Effector memory CD4-positive, alpha-beta T cell (primary cell): Measurements from ENCODE around the gene FRMPD4.

Source experiments
- DNase-seq, 3 donors: peaks; one replicate each; pipeline ENCODE4 v3.0.0-alpha.2; 2020
- H3K27ac ChIP-seq: 2 replicates; pipeline ENCODE4 v1.7.0; 2013; ENCODE audit warnings: mild to moderate bottlenecking, low read length, moderate library complexity; ENCODE audit not compliant: insufficient read depth, poor library complexity, severe bottlenecking
- H3K27me3 ChIP-seq: replicated peaks from 2 replicates; pipeline ENCODE4 v1.7.0; 2013; ENCODE audit warnings: mild to moderate bottlenecking, low read length; ENCODE audit not compliant: insufficient read depth, control insufficient read depth, poor library complexity, severe bottlenecking
- H3K36me3 ChIP-seq: 2 replicates; pipeline ENCODE4 v1.7.0; 2013; ENCODE audit warnings: mild to moderate bottlenecking, low read length, moderate library complexity; ENCODE audit not compliant: control insufficient read depth, insufficient read depth
- H3K4me1 ChIP-seq: 2 replicates; pipeline ENCODE4 v1.7.0; 2013; ENCODE audit warnings: low read length, mild to moderate bottlenecking; ENCODE audit not compliant: control insufficient read depth, insufficient read depth, poor library complexity, severe bottlenecking
- H3K4me3 ChIP-seq: 2 replicates; pipeline ENCODE4 v1.7.0; 2013; ENCODE audit warnings: low read length, low read depth, mild to moderate bottlenecking; ENCODE audit not compliant: insufficient read depth, poor library complexity, severe bottlenecking
- H3K9me3 ChIP-seq: 2 replicates; pipeline ENCODE4 v1.7.0; 2013; ENCODE audit warnings: mild to moderate bottlenecking, low read length, moderate library complexity; ENCODE audit not compliant: control insufficient read depth

Gene FRMPD4

GRCh38 chrX:12410523-12410922, 272.2 kb downstream of the FRMPD4 start:
- Histone ChIP-seq H3K27me3 (no peaks in the 10 kb centered on the region), H3K9me3 (no peaks in the 10 kb centered on the region), H3K36me3 (no peaks in the 10 kb centered on the region), H3K27ac (no peak overlapping the region), H3K4me3 (no peak overlapping the region), H3K4me1 (no peaks in the 10 kb centered on the region)
- DNase-seq: no peak

DNA sequence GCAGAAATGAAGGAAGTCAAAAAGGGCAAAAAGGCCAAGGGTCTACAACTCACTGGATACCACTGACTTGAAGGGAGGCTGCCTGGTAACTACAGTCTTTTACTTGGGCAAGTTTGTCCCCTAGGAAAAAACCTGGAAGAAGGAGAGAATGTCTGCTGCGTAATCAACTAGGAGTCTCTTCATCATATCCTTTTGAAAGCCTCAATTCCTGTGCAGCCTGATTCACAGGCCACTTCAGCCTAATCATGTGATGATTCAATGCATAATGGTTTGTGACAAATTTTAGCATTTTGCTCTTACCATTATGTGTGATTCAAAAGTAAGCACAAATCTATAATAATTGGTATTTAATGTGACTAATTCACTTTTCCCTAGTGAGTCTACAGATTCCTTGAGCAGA, 273.6 kb downstream of the FRMPD4 start:
- no peak overlapping the region for H3K27ac ChIP-seq
- no peak overlapping the region for H3K4me3 ChIP-seq
- no peaks in the 10 kb centered on the region for H3K9me3 ChIP-seq
- no peaks in the 10 kb centered on the region for H3K4me1 ChIP-seq
- DNase-seq: no peak
- H3K36me3 ChIP-seq: no peaks in the 10 kb centered on the region
- H3K27me3 ChIP-seq: no peaks in the 10 kb centered on the region

DNA sequence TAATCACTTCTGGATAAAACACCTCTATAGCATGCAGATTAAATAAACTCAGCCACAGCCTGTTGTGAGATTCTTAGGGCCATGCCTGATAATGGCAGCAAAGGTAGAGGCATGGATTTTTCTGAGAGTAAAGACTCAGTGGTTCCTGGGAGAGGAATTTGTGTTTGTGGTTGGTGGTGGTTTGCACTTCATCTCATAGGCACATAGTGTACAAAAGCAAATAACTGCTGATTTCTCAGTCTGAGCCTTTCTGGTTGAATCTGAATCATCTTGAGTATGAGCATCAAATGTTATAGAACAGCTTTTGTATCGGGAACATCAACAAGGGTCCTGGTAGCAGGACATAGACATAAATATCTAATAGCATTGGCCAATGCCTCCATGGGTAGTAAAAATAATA, 274.3 kb downstream of the FRMPD4 start:
- H3K27ac ChIP-seq: no peak overlapping the region
- DNase-seq: no peak
- H3K4me1 ChIP-seq: no peaks in the 10 kb centered on the region
- H3K9me3 ChIP-seq: no peaks in the 10 kb centered on the region
- H3K27me3 ChIP-seq: no peaks in the 10 kb centered on the region
- H3K36me3 ChIP-seq: no peaks in the 10 kb centered on the region
- no peak overlapping the region for H3K4me3 ChIP-seq

- DNase-seq: no peak
- Histone ChIP-seq H3K36me3 (no peaks in the 10 kb centered on the region), H3K9me3 (no peaks in the 10 kb centered on the region), H3K4me3 (no peak overlapping the region), H3K4me1 (no peaks in the 10 kb centered on the region), H3K27ac (no peak overlapping the region), H3K27me3 (no peaks in the 10 kb centered on the region)
These were observed 281.3 kb downstream of the FRMPD4 start for GRCh38 chrX:12419591-12419990.

- no peaks in the 10 kb centered on the region for H3K36me3 ChIP-seq
- H3K27me3 ChIP-seq: no peaks in the 10 kb centered on the region
- H3K4me3 ChIP-seq: no peak overlapping the region
- H3K9me3 ChIP-seq: no peaks in the 10 kb centered on the region
- no peak for DNase-seq
- H3K27ac ChIP-seq: no peak overlapping the region
- no peaks in the 10 kb centered on the region for H3K4me1 ChIP-seq
These were observed 283.6 kb downstream of the FRMPD4 start for GRCh38 chrX:12421918-12422317.

GRCh38 chrX:12423346-12423745, 285.1 kb downstream of the FRMPD4 start:
- Histone ChIP-seq H3K4me1 (no peaks in the 10 kb centered on the region), H3K27me3 (no peaks in the 10 kb centered on the region), H3K27ac (no peak overlapping the region), H3K36me3 (no peaks in the 10 kb centered on the region), H3K9me3 (no peaks in the 10 kb centered on the region), H3K4me3 (no peak overlapping the region)
- DNase-seq: no peak

- Histone ChIP-seq H3K27ac (no peak overlapping the region), H3K36me3 (no peaks in the 10 kb centered on the region), H3K27me3 (no peaks in the 10 kb centered on the region), H3K4me3 (no peak overlapping the region), H3K9me3 (no peaks in the 10 kb centered on the region), H3K4me1 (no peaks in the 10 kb centered on the region)
- no peak for DNase-seq
These were observed 287.2 kb downstream of the FRMPD4 start for GRCh38 chrX:12425496-12425895.

DNA sequence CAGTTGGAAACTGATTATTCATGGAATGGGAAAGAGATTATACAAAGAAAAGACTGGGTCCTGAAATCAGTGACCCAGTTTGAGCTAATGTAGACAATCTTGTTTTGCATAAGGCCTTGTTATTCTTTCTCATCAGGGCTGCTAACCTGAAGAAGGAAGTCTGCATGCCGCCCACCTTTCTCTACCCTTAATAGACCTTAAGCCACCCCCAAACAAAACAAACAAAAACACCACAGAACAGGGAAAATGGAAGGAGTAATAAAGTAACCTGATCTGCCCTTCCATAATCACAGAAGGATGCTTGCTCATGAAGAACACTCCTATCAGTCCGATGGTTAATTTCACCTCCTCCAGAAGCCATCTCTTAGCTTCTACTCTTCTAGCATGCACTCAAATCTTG, 288.1 kb downstream of the FRMPD4 start:
- no peak overlapping the region for H3K4me3 ChIP-seq
- no peaks in the 10 kb centered on the region for H3K4me1 ChIP-seq
- no peak for DNase-seq
- no peaks in the 10 kb centered on the region for H3K27me3 ChIP-seq
- H3K9me3 ChIP-seq: no peaks in the 10 kb centered on the region
- no peak overlapping the region for H3K27ac ChIP-seq
- no peaks in the 10 kb centered on the region for H3K36me3 ChIP-seq

- Histone ChIP-seq H3K4me3 (no peak overlapping the region), H3K36me3 (no peaks in the 10 kb centered on the region), H3K9me3 (no peaks in the 10 kb centered on the region), H3K4me1 (no peaks in the 10 kb centered on the region), H3K27me3 (no peaks in the 10 kb centered on the region), H3K27ac (no peak overlapping the region)
- DNase-seq: no peak
These were observed 296.2 kb downstream of the FRMPD4 start for GRCh38 chrX:12434493-12434892.

GRCh38 chrX:12439416-12439815, 301.1 kb downstream of the FRMPD4 start:
- Histone ChIP-seq H3K9me3 (no peaks in the 10 kb centered on the region), H3K4me1 (no peaks in the 10 kb centered on the region), H3K4me3 (no peak overlapping the region), H3K36me3 (no peaks in the 10 kb centered on the region), H3K27ac (no peak overlapping the region), H3K27me3 (no peaks in the 10 kb centered on the region)
- no peak for DNase-seq

DNA sequence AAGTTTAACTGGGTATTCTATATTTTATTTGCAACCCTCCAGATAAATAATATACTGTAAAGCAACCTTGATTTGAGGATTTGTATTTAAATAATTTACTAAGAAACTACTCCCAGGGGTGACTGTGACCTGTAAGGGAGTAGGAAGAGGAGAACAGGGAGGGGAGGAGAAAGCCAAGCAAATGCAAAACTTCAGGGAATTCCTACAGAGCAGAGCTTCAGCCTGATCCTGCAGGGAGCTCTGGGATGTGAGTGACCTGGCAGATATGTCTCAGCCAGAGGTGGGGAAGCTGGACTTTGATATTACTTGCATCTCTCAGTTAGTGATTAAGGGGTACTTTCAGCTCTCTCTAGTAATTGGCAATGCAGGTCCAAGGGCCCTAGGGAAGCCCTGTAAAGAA, 302.0 kb downstream of the FRMPD4 start:
- Histone ChIP-seq H3K4me1 (no peaks in the 10 kb centered on the region), H3K9me3 (no peaks in the 10 kb centered on the region), H3K4me3 (no peak overlapping the region), H3K27ac (no peak overlapping the region), H3K27me3 (no peaks in the 10 kb centered on the region), H3K36me3 (no peaks in the 10 kb centered on the region)
- DNase-seq: no peak
